K562 (cell line): Measurements from ENCODE around the gene BEST2. TPM values are rescaled to one million over a fixed set of nuclear protein-coding genes. Genes with fewer than 3 reads are reported as not detected.

Experiments used
- CBFA2T3 ChIP-seq: fragments of 450-650 bp; IDR thresholded peaks from 2 replicates; pipeline ENCODE4 v1.6.1; 2017
- HDAC1 ChIP-seq, 2 experiments: fragments of 450-650 bp; IDR thresholded peaks; 2 replicates each; pipeline ENCODE4 v1.6.1; 2016 to 2017; ENCODE audit warnings: inconsistent platforms in 1 of 2, mild to moderate bottlenecking in 1 of 2, moderate library complexity in 1 of 2
- MEF2D ChIP-seq: conservative IDR thresholded peaks from 2 replicates; pipeline ENCODE4 v1.6.1; 2016; ENCODE audit warnings: low read depth, missing genetic modification characterization, missing compliant biosample characterization
- RCOR1 ChIP-seq, 2 experiments: IDR thresholded peaks; 2 replicates each; pipeline ENCODE4 v1.6.1; 2012; ENCODE audit warnings: low read depth in 2 of 2, low read length in 2 of 2, borderline replicate concordance in 1 of 2, improper control_type of control experiment in 1 of 2
- ZBTB1 ChIP-seq: sonication (generic); formaldehyde crosslinking; IDR thresholded peaks from 2 replicates; pipeline ENCODE4 v1.8.1; 2023; ENCODE audit warnings: missing genetic modification reagents, low read depth, mild to moderate bottlenecking, borderline replicate concordance
- ZNF12 ChIP-seq: sonication (generic); formaldehyde crosslinking; IDR thresholded peaks from 2 replicates; pipeline ENCODE4 v1.4.0; 2020; ENCODE audit warnings: mild to moderate bottlenecking, missing genetic modification reagents
- ZNF133 ChIP-seq: fragments of 250-450 bp; sonication (Bioruptor Pico); IDR thresholded peaks from 2 replicates; pipeline ENCODE4 v1.4.0; 2020; ENCODE audit warnings: mild to moderate bottlenecking
- ZNF217 ChIP-seq: sonication (generic); formaldehyde crosslinking; IDR thresholded peaks from 2 replicates; pipeline ENCODE4 v1.8.0; 2022; ENCODE audit warnings: mild to moderate bottlenecking, missing genetic modification reagents
- ZNF584 ChIP-seq: fragments of 200-800 bp; sonication (Bioruptor generic); IDR thresholded peaks from 2 replicates; pipeline ENCODE4 v1.6.1; 2016; ENCODE audit warnings: low read depth, mild to moderate bottlenecking, missing genetic modification characterization, missing compliant biosample characterization
- ZNF589 ChIP-seq: fragments of 200-800 bp; sonication (Bioruptor generic); IDR thresholded peaks from 2 replicates; pipeline ENCODE4 v1.6.1; 2016; ENCODE audit warnings: low read depth, missing genetic modification characterization, missing compliant biosample characterization
- polyA plus RNA-seq, 8 experiments: library from polyadenylated mRNA; depleted of rRNA in 4 of 8; stranded (reverse) in 5 of 8; unstranded in 3 of 8; fragments of >200 nt; fragmentation: Nextera tagmentation in 2 of 8; fragmentation: Illumina TruSeq in 1 of 8; extraction: Ambion mirVana in 2 of 8; extraction: Trizol in 1 of 8; gene quantifications; 2 replicates each; pipeline versions ENCODE4 v1.2.1 to v1.2.3, GENCODE V29; 2011 to 2014; ENCODE audit warnings: inconsistent platforms in 1 of 8, missing spikeins in 1 of 8
- total RNA-seq, 7 experiments: library from RNA; depleted of rRNA in 6 of 7; stranded (reverse); fragments of >200 nt in 6 of 7; fragmentation: Illumina TruSeq in 2 of 7; extraction: Trizol in 2 of 7; gene quantifications; 2 replicates each; pipeline versions ENCODE4 v1.2.1 to v1.2.3, GENCODE V29; 2011 to 2021; ENCODE audit warnings: low replicate concordance in 1 of 7
- TF ChIP-seq, protein P1 (sequence below): fragments of 450-650 bp; IDR thresholded peaks from 2 replicates; pipeline ENCODE4 v1.6.1; 2016; ENCODE audit warnings: mild to moderate bottlenecking, moderate library complexity
- TF ChIP-seq, protein P2 (sequence below): IDR thresholded peaks from 2 replicates; pipeline ENCODE4 v1.6.1; 2012; ENCODE audit warnings: low read depth, low read length, improper control_type of control experiment, borderline replicate concordance
- TF ChIP-seq, protein P3 (sequence below): fragments of 250-450 bp; sonication (Bioruptor Pico); IDR thresholded peaks from 2 replicates; pipeline ENCODE4 v1.4.0; 2020

The BEST2 gene
- total and polyA plus RNA-seq, 9 of the 15 experiments (the other 6 are each of a cell fraction or from before 2014, with no cell fraction given), result not detected

DNA sequence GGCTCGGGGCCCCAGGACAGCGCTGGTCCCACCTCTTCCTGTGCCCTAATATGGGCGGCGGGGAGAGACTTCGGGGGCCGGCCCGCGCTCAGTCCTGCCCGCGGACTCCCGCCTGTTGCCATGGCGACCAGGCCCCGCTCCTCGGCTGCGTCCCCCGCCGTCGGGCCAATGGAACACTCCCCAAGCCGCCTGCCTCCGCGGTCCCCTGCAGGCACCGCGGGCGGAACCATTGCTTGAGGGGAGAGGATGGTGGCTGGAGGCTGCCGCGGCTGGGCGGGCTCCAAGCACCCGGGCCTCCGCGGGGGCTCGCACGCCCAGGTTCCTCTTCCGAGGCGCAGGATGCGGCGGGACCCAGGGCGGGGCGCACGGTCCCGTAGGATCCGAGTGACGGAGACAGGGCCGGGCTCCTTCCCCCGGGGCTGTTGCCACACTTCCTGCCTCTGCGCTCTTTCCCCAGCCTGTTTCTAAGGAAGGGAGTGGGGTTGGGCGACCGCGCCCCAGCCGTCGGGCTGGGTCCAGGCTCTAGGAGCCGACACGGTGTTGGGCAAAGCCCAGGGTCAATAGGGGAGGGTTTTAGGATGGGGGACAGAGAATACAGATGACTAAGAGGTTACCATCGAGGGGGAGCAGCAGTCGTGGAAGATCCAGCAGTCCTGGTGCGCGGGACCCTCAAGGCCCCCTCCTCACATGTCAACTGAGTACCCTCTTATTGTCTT is 38.5 kb downstream of the BEST2 start (continued):
- TF ChIP-seq, protein P1, sequence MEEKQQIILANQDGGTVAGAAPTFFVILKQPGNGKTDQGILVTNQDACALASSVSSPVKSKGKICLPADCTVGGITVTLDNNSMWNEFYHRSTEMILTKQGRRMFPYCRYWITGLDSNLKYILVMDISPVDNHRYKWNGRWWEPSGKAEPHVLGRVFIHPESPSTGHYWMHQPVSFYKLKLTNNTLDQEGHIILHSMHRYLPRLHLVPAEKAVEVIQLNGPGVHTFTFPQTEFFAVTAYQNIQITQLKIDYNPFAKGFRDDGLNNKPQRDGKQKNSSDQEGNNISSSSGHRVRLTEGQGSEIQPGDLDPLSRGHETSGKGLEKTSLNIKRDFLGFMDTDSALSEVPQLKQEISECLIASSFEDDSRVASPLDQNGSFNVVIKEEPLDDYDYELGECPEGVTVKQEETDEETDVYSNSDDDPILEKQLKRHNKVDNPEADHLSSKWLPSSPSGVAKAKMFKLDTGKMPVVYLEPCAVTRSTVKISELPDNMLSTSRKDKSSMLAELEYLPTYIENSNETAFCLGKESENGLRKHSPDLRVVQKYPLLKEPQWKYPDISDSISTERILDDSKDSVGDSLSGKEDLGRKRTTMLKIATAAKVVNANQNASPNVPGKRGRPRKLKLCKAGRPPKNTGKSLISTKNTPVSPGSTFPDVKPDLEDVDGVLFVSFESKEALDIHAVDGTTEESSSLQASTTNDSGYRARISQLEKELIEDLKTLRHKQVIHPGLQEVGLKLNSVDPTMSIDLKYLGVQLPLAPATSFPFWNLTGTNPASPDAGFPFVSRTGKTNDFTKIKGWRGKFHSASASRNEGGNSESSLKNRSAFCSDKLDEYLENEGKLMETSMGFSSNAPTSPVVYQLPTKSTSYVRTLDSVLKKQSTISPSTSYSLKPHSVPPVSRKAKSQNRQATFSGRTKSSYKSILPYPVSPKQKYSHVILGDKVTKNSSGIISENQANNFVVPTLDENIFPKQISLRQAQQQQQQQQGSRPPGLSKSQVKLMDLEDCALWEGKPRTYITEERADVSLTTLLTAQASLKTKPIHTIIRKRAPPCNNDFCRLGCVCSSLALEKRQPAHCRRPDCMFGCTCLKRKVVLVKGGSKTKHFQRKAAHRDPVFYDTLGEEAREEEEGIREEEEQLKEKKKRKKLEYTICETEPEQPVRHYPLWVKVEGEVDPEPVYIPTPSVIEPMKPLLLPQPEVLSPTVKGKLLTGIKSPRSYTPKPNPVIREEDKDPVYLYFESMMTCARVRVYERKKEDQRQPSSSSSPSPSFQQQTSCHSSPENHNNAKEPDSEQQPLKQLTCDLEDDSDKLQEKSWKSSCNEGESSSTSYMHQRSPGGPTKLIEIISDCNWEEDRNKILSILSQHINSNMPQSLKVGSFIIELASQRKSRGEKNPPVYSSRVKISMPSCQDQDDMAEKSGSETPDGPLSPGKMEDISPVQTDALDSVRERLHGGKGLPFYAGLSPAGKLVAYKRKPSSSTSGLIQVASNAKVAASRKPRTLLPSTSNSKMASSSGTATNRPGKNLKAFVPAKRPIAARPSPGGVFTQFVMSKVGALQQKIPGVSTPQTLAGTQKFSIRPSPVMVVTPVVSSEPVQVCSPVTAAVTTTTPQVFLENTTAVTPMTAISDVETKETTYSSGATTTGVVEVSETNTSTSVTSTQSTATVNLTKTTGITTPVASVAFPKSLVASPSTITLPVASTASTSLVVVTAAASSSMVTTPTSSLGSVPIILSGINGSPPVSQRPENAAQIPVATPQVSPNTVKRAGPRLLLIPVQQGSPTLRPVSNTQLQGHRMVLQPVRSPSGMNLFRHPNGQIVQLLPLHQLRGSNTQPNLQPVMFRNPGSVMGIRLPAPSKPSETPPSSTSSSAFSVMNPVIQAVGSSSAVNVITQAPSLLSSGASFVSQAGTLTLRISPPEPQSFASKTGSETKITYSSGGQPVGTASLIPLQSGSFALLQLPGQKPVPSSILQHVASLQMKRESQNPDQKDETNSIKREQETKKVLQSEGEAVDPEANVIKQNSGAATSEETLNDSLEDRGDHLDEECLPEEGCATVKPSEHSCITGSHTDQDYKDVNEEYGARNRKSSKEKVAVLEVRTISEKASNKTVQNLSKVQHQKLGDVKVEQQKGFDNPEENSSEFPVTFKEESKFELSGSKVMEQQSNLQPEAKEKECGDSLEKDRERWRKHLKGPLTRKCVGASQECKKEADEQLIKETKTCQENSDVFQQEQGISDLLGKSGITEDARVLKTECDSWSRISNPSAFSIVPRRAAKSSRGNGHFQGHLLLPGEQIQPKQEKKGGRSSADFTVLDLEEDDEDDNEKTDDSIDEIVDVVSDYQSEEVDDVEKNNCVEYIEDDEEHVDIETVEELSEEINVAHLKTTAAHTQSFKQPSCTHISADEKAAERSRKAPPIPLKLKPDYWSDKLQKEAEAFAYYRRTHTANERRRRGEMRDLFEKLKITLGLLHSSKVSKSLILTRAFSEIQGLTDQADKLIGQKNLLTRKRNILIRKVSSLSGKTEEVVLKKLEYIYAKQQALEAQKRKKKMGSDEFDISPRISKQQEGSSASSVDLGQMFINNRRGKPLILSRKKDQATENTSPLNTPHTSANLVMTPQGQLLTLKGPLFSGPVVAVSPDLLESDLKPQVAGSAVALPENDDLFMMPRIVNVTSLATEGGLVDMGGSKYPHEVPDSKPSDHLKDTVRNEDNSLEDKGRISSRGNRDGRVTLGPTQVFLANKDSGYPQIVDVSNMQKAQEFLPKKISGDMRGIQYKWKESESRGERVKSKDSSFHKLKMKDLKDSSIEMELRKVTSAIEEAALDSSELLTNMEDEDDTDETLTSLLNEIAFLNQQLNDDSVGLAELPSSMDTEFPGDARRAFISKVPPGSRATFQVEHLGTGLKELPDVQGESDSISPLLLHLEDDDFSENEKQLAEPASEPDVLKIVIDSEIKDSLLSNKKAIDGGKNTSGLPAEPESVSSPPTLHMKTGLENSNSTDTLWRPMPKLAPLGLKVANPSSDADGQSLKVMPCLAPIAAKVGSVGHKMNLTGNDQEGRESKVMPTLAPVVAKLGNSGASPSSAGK, result no peak
- TF ChIP-seq CBFA2T3, result peak; percentile 22; the same call in 1 of the 2 replicates
- TF ChIP-seq HDAC1 (IDR thresholded peaks at IDR 0.05), result peak in 1 of 2 experiments; percentile 59; a peak in 2 of 4 replicates
- TF ChIP-seq, protein P2, sequence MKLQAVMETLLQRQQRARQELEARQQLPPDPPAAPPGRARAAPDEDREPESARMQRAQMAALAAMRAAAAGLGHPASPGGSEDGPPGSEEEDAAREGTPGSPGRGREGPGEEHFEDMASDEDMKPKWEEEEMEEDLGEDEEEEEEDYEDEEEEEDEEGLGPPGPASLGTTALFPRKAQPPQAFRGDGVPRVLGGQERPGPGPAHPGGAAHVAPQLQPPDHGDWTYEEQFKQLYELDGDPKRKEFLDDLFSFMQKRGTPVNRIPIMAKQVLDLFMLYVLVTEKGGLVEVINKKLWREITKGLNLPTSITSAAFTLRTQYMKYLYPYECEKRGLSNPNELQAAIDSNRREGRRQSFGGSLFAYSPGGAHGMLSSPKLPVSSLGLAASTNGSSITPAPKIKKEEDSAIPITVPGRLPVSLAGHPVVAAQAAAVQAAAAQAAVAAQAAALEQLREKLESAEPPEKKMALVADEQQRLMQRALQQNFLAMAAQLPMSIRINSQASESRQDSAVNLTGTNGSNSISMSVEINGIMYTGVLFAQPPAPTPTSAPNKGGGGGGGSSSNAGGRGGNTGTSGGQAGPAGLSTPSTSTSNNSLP, result no peak
- TF ChIP-seq ZNF584 (CRISPR knock-in tag), result no peak
- no peak; a peak in 1 of 4 replicates for TF ChIP-seq RCOR1 (IDR thresholded peaks at IDR 0.05; ENCODE audit: borderline replicate concordance in 1 of 2, low read depth in 2 of 2, low read length in 2 of 2)
- TF ChIP-seq, protein P3, sequence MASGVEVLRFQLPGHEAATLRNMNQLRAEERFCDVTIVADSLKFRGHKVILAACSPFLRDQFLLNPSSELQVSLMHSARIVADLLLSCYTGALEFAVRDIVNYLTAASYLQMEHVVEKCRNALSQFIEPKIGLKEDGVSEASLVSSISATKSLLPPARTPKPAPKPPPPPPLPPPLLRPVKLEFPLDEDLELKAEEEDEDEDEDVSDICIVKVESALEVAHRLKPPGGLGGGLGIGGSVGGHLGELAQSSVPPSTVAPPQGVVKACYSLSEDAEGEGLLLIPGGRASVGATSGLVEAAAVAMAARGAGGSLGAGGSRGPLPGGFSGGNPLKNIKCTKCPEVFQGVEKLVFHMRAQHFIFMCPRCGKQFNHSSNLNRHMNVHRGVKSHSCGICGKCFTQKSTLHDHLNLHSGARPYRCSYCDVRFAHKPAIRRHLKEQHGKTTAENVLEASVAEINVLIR (CRISPR knock-in tag), result no peak; the same call in 1 of the 2 replicates
- 0 out of 2 replicates have a peak, but pooled peaks have one; percentile 65 for TF ChIP-seq ZNF12 (CRISPR knock-in tag)
- TF ChIP-seq ZBTB1 (CRISPR knock-in tag), result no peak
- TF ChIP-seq ZNF133 (CRISPR knock-in tag), result no peak
- TF ChIP-seq MEF2D (tag), result no peak
- no peak for TF ChIP-seq ZNF217
- TF ChIP-seq ZNF589 (CRISPR knock-in tag), result no peak
